Upper lobe of left lung (tissue), 6 donors: Measurements from ENCODE around the gene CNTRL. TPM values are rescaled to one million over a fixed set of nuclear protein-coding genes. Genes with fewer than 3 reads are reported as not detected.
"Not testable (repeated sequence)": the region's sequence is repeated elsewhere in the genome, so short reads cannot be mapped to it uniquely, and the experiment has no call there.

ENCODE experiments used
- ATAC-seq, 2 donors: fragments of 200-7000 bp; cut with Tn5 transposase; one replicate each; pipeline ENCODE4 v1.9.1; 2022; ENCODE audit warnings: mild to moderate bottlenecking in 2 of 2, moderate library complexity in 2 of 2; ENCODE audit not compliant: low FRiP score in 2 of 2
- DNase-seq, 2 donors: peaks; one replicate each; pipeline ENCODE4 v3.0.0-alpha.2; 2019 to 2020
- H3K27ac ChIP-seq, 4 donors: fragments of 200-600 bp; sonication (generic); one replicate each; pipeline ENCODE4 v1.5.1; 2016 to 2019
- H3K27me3 ChIP-seq, 4 donors: fragments of 200-600 bp; sonication (generic); one replicate each; pipeline ENCODE4 v1.5.1; 2017 to 2019
- H3K36me3 ChIP-seq, 4 donors: fragments of 200-600 bp; sonication (generic); one replicate each; pipeline ENCODE4 v1.5.1; 2016 to 2019
- H3K4me1 ChIP-seq, 4 donors: fragments of 200-600 bp; sonication (generic); one replicate each; pipeline ENCODE4 v1.5.1; 2018 to 2019
- H3K4me3 ChIP-seq, 4 donors: fragments of 200-600 bp; sonication (generic); one replicate each; pipeline ENCODE4 v1.5.1; 2017 to 2019; ENCODE audit warnings: mild to moderate bottlenecking in 2 of 4, moderate library complexity in 1 of 4
- H3K9me3 ChIP-seq, 4 donors: fragments of 200-600 bp; sonication (generic); one replicate each; pipeline ENCODE4 v1.5.1; 2018 to 2019
- CTCF ChIP-seq, 6 experiments: fragments of 450-650 bp in 4 of 6; fragments of 200-600 bp in 2 of 6; sonication (generic) in 2 of 6; IDR thresholded peaks; one replicate each; pipeline ENCODE4 v1.5.1; 2016 to 2019; ENCODE audit warnings: antibody characterized with exemption in 6 of 6
- EP300 ChIP-seq, 4 donors: sonication (generic); formaldehyde crosslinking; IDR thresholded peaks; one replicate each; pipeline ENCODE4 v1.5.1; 2017; ENCODE audit warnings: antibody characterized with exemption in 4 of 4, control low read depth in 2 of 4
- POLR2A ChIP-seq, 4 donors: fragments of 450-650 bp; IDR thresholded peaks; one replicate each; pipeline ENCODE4 v1.5.1; 2016 to 2017; ENCODE audit warnings: antibody characterized with exemption in 4 of 4, mild to moderate bottlenecking in 2 of 4
- POLR2AphosphoS5 ChIP-seq, 2 donors: sonication (generic); formaldehyde crosslinking; IDR thresholded peaks; one replicate each; pipeline ENCODE4 v1.5.1; 2017; ENCODE audit warnings: antibody characterized with exemption in 2 of 2
- WGBS, 2 donors: methylation state at CpG; one replicate each; pipeline ENCODE4 v1.1.5; 2017 to 2018; 5-methylcytosine and 5-hydroxymethylcytosine counted together
- total RNA-seq, 6 donors: library from RNA; depleted of rRNA in 4 of 6; stranded (reverse); fragments of >200 nt in 4 of 6; gene quantifications; one replicate each; pipeline versions ENCODE4 v1.1.0 to v1.2.1, GENCODE V29; 2016 to 2021
- donor health status: DM: no; HTN: no; CAD: no; lungs with moderate emphysema.
- donor health status: DM: no; HTN: yes; CAD: no; lungs with severe emphysema.

The CNTRL gene
- total RNA-seq, 6 donors from 2014 or later: 16.1 to 52.4 (median 20.4) TPM

DNA sequence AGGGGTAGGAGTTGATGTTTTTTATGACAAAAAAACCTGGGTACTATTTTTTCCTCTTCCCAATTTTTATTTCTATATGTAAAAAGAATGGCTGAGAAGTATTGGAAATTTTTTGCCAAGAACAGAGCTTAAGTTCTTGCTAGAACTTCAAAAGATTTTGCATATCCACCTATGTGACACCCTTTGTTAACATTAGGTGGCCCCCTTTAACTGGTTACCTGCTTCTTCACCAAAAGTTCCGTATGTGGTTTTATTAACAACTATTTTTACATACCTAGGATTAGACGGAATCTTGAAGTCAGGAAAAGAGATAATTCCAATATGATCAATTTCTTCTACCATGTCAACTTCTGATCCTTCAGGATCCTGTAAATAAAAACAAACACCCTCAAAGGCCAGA lies 40.2 kb upstream of the CNTRL start:
- no peak for DNase-seq
- no peak for ATAC-seq

GRCh38 chr9:121035717-121036116 lies 39.0 kb upstream of the CNTRL start:
- DNase-seq, H3K27ac ChIP-seq, H3K27me3 ChIP-seq, H3K9me3 ChIP-seq, H3K4me1 ChIP-seq, H3K4me3 ChIP-seq, H3K36me3 ChIP-seq, ATAC-seq: not testable (repeated sequence)

More for the DNA sequence above, 40.2 kb upstream of the CNTRL start:
- 70 to 77% methylated on average over 2 of the region's 2 CpGs for WGBS, 2 donors
- Histone ChIP-seq H3K36me3 (peaks cover 0 to 5% (median 0%) of the 10 kb centered on the region in 4 donors), H3K9me3 (no peaks in the 10 kb centered on the region), H3K4me1 (no peaks in the 10 kb centered on the region), H3K27ac (no peak overlapping the region), H3K27me3 (no peaks in the 10 kb centered on the region), H3K4me3 (no peak overlapping the region)
- TF ChIP-seq EP300 (IDR thresholded peaks at IDR 0.05) (no peak), CTCF (IDR thresholded peaks at IDR 0.05) (no peak), POLR2AphosphoS5 (IDR thresholded peaks at IDR 0.05) (no peak), POLR2A (IDR thresholded peaks at IDR 0.05) (no peak)

DNA sequence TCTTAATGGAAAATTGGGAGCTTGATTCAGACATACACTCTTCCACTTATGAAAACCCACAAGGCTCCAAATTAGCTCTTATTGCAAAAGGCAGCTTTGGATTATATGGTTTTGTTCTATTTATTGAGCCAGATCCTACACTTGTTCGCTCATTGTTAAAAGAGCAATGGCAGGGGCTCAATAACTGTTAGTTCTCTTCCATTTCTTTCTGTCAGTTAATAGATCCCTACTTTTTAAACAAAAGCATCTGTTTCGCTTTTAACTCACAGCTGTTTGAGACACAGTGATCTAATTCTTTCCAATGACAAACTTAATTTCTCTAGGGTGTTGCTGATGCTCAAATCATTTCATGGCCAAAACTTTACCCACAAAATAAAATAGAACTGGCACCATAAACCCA lies 36.4 kb upstream of the CNTRL start:
- Histone ChIP-seq H3K27me3 (no peaks in the 10 kb centered on the region), H3K27ac (no peak overlapping the region), H3K4me1 (no peaks in the 10 kb centered on the region), H3K9me3 (no peaks in the 10 kb centered on the region), H3K4me3 (no peak overlapping the region), H3K36me3 (no peaks in the 10 kb centered on the region)
- DNase-seq: no peak
- WGBS, 2 donors: 83 to 89% methylated on average over 2 of the region's 2 CpGs
- no peak for TF ChIP-seq CTCF (IDR thresholded peaks at IDR 0.05)
- TF ChIP-seq POLR2AphosphoS5 (IDR thresholded peaks at IDR 0.05): no peak
- TF ChIP-seq EP300 (IDR thresholded peaks at IDR 0.05): no peak
- TF ChIP-seq POLR2A (IDR thresholded peaks at IDR 0.05): no peak
- no peak for ATAC-seq

- no peak overlapping the region for H3K27ac ChIP-seq
- ATAC-seq (peak in 1 of 2 donors; percentile 12), DNase-seq (no peak)
- H3K27me3 ChIP-seq: no peaks in the 10 kb centered on the region
- no peak overlapping the region for H3K4me3 ChIP-seq
- H3K9me3 ChIP-seq: no peaks in the 10 kb centered on the region
- H3K4me1 ChIP-seq: no peaks in the 10 kb centered on the region
- TF ChIP-seq CTCF (IDR thresholded peaks at IDR 0.05) (no peak), POLR2AphosphoS5 (IDR thresholded peaks at IDR 0.05) (no peak), POLR2A (IDR thresholded peaks at IDR 0.05) (no peak), EP300 (IDR thresholded peaks at IDR 0.05) (no peak)
- H3K36me3 ChIP-seq: no peaks in the 10 kb centered on the region
These were observed 36.0 kb upstream of the CNTRL start for GRCh38 chr9:121038804-121039203.

DNA sequence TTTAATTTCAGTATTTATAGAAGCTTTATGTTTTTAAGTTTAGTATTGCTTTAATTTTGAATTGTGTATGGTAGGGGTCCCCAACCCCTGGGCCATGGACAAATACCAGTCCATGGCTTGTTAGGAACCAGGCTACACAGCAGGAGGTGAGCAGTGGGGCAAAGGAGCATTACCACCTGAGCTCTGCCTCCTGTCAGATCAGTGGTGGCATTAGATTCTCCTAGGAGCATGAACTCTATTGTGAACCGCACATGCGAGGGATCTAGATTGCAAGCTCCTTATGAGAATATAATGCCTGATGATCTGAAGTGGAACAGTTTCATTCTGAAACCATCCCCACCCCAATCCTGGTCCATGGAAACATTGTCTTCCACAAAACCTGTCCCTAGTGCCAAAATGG lies 26.6 kb upstream of the CNTRL start:
- H3K36me3 ChIP-seq: no peaks in the 10 kb centered on the region
- WGBS, 2 donors: 77 to 94% methylated on average over 2 of the region's 2 CpGs
- no peaks in the 10 kb centered on the region for H3K27me3 ChIP-seq
- no peak overlapping the region for H3K27ac ChIP-seq
- TF ChIP-seq POLR2A (IDR thresholded peaks at IDR 0.05) (no peak), POLR2AphosphoS5 (IDR thresholded peaks at IDR 0.05) (no peak), CTCF (IDR thresholded peaks at IDR 0.05) (no peak), EP300 (IDR thresholded peaks at IDR 0.05) (no peak)
- no peak for ATAC-seq
- H3K9me3 ChIP-seq: no peaks in the 10 kb centered on the region
- peak overlapping the region in 1 of 4 donors; percentile 7 for H3K4me3 ChIP-seq
- H3K4me1 ChIP-seq: peaks cover 0 to 4% (median 0%) of the 10 kb centered on the region in 4 donors
- no peak for DNase-seq
